Left renal cortex interstitium (tissue), 4 donors: Measurements from ENCODE around the gene UQCRC1. TPM values are rescaled to one million over a fixed set of nuclear protein-coding genes. Genes with fewer than 3 reads are reported as not detected.

Experiments used
- DNase-seq, 4 donors: peaks; one replicate each; pipeline ENCODE4 v3.0.0-alpha.2; 2013; ENCODE audit warnings: low read depth in 4 of 4, low spot score in 2 of 4, missing footprints in 1 of 4
- polyA plus RNA-seq, 4 donors: library from polyadenylated mRNA; unstranded; fragments of 120-200 nt; gene quantifications; one replicate each; pipeline ENCODE4 v1.2.1, GENCODE V29; 2013; ENCODE audit not compliant: insufficient read length in 4 of 4

The UQCRC1 gene
- polyA plus RNA-seq, 4 donors = 280 to 313 (median 289) TPM

DNA sequence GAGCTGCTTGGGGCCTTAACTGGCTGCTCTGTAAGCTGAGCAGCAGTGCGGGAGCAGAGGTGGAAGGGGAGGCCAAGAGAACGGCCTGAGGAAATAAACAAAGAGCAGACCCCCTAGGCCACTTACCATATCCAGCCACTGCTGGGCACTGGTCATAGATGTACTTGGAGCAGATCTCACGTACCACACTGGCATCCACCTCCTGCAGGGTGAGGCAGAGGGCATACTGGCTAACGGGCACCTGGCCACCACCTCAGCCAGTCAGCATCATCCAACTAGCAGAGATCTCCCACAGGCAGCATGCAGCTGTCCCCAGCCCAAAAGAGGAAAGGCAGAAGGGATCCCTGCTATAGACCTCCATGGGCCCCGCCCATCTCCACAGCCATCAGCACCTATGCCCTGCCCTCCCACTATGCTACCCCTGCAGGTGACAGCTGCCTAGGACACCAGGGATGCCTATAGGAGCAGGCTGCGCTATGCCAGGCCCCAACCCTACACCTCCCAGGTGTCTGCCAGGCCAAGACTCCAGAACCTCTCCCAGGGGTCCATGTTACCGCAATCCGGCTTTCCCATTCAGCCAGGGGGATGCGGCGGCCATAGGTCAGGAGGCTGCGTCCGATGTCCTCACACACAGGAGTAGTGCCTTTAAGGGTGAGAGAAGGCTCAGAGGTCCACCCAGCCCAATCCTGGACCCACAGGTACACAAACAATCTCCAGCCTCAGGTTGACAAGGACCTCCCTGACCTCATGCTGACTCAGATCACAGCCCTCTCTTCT lies 9.7 kb downstream of the UQCRC1 start:
- no peak for DNase-seq

DNA sequence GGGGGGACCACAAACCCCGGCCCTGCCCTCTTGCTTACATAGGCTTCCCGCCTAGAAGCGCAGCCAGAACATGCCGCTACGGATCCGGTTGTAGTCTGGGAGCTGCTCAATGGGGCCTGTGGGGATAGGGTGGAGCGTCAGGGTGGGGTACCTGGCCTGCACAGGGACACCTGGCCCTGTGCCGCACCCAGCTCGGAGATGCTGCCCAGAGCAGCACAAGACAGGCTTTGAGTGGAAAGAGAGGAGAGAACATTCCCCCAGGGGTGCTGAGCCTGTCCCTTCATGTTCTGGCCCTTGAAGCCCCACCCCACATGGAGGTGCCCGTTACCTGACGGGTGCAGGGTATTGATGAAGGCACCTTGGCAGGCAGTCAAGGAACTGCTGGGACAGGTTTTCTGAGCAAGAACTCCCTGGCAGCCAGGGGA lies 10.4 kb downstream of the UQCRC1 start:
- DNase-seq = no peak

DNA sequence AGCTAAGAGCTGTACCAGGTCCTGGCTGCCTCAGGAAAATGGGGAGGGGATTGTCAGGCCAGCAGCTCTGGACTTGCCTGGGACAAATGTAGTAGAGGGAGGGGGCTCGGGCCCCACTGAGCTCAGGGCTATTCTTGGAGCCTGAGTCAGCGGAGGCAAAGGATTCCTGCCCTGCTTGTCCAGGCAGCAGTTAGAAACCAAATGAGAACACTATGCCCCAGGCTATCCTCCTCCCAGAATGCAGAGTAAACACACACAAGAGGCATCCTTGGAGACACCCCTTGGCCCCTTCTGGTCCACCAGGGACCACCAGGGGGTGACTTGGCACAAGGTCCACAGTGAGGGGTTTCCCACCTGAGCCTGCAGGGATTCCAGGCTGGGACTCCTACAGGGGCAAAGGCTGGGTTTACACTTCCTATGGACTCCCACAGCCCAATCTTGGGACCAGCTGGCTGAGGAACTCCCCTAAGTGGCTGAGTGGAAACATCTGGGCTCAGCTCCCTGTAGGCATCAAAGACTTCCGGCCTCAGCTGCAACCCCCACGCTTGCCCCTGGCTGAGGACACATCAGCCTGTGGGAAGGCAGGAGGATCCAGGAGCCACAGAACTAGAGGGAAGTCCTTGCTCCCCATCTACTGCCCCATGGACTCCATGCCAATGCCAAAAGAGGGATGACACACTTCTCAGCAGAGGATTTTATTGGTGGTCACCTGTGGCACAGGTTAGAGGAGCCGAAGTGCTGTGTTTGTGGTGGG lies 10.9 kb downstream of the UQCRC1 start:
- peak; percentile 63 to 80 (median 69) for DNase-seq

DNA sequence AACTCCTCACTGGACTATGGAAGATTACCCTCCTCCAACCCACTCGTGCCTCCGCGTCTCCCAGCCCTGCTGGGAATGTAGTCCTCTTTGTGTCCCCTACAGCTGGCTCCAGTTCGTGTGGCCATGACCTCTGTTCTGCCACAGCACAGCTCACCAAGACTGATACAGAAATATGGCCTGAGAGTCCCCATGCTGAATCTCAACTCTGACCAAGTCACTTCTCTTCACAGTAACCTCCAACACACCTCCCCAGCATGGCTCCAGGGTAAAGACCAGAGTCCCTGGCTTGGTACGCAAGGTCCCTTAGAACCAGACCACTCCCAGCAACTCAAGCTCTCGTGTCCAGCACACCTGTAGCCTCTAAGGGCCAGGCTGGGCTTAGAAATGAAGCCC lies 12.0 kb downstream of the UQCRC1 start:
- no peak for DNase-seq

DNA sequence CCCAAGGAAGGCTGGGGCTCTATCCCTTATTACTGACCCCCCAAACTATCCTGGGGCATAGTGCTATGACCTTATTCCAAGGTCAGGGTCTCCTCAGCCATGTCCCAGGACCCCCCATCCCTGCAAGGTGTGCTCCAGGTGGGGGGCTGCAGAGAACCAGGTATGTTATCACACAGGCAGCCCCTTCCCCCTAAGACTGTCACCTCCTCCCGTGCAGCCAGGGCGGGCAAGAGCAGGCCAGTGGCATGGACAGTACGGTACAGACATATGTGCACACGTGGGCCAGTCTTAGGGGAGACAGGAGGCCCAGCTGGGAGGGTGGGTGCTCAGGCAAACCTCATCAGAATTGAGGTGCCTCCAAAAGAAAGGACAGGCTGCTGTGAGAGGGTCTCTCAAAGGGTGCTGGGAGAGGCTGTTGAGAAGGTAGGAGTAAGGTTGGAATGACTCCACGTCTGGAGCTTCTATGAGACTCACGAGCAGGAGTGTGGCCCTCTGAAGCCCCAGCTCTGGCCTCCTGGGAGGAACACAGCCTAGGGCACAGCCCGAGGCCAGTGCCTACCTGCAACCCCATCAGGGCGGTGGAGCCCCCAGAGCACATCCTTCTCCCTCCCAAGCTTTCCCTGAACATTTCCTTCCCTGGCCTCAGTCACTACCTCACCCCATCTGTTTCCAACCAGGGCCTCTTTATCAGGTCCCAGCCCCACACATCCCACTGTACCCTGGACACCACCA lies 12.6 kb downstream of the UQCRC1 start:
- no peak for DNase-seq

DNA sequence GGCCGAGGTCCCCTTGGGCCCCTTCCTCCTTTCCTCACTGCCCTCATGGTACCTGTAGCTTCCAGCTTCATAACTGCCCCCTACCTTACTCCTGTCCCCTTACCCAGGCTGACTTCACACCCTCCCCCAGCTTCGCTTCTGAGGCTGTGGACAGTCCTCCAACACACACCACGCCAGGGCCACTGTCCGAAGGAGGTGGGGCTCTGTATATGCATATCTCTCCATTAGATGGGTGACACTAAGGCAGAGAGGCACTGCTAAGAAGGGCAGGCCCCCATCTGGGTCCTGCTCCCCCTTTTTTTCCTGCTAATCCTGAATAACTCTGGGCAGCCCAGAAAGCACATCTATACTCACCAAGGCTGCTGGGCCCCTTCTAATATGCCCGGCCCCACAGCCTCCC lies 13.3 kb downstream of the UQCRC1 start:
- DNase-seq = no peak

DNA sequence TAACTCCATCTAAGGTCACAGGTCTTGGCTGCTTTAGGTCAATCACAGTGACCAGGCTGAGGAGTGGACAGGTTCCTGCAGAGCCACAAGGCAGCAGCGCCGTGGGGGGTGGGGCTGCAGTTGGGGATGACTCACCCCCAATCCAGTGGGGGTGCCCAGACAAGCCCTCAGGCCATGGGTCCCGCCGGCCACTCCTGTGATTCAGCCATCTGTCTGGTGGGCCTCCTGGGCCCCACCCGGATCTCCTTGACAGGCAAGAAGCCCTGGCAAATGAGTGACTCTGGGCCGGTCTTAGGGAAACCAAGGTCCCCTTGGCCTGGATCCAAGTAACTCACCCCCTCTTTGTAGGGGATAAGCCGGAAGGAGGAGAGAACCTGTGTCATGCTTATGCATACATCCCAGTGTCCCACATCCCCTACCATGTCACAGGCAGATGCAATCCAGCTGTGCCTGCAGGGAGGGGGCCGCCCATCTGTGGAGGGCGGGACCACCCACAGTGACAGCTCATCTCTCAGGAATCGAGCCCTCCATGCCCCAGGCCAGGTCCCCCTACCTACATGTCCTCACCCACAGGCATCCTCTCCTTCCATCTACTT lies 13.8 kb downstream of the UQCRC1 start:
- no peak for DNase-seq

DNA sequence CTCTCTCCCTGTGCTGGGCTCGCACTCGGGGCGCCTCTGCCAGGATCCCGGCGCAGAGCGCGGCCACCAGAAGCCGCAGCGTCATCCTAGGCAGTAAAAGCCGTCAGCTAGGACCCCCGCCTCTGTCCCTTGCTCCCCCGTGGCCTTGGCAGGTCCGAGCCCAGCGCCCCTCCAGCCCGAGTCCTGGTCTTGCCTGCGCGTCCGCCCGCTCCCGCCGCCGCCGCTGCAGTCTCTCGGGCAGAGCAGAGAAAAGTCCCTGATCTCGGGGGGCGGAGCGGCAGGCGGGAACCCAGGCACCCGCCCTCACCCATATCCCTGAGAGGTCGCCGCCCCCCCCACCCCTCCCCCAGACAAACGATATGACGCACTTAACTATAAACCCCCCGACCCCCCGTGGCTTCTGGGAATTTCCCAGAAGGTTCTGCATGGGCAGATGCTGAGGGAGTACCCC lies 14.3 kb downstream of the UQCRC1 start, which contains the start of gene COL7A1:
TSS of gene COL7A1 (minus strand) at position 255 of the 451 bp plus-strand sequence. CDS start at position 85, 170 bp downstream.
- no peak for DNase-seq

DNA sequence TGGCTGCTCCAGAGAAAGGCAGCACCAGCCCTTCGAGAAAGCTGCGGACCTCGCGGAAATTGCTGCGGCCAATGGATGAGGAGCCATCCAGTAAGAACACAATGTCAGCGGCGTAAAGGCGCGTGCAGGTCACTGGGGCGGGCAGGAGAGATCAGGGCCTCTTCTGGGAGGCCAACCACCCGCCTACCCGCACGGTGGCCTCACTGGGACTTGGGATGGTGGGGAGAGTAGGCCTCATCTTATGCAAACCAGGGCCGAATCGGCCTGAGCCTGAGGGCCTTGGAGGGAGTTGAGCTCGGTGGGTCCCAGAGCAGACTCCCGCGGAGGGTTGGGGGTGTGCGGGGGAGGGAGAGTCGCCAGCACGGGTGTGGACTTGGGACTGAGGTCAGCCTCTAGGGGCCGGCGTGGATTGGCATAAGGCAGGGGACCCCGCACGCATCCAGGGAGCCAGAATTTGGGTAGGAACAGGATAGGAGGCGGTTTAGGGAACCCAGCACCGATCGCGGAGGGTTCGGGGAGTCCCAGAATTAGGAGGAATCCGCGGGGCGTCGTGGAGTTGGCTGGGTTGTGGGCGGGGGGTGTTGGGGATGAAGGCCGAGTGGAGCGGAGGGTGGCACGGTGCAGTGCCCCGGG lies 14.9 kb downstream of the UQCRC1 start:
- no peak for DNase-seq

DNA sequence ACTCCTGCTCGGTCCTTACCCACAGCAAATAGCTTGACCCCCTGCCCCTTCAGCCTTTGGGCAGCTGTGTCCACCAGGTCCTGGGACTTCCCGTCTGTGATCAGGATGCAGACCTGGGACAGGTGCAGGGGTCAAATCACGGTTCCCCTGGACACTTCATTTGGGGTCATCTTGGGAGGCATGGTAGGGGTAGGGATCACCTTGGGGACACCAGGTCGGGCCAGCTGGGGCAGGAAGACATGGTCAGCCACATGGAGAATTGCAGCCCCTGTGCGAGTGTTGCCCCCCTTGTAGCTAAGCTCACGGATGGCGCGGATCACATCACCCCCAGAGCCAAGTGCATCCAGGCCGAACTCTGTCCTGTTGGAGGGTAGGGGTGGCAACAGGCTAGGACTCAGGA lies 16.1 kb downstream of the UQCRC1 start:
- DNase-seq = no peak

DNA sequence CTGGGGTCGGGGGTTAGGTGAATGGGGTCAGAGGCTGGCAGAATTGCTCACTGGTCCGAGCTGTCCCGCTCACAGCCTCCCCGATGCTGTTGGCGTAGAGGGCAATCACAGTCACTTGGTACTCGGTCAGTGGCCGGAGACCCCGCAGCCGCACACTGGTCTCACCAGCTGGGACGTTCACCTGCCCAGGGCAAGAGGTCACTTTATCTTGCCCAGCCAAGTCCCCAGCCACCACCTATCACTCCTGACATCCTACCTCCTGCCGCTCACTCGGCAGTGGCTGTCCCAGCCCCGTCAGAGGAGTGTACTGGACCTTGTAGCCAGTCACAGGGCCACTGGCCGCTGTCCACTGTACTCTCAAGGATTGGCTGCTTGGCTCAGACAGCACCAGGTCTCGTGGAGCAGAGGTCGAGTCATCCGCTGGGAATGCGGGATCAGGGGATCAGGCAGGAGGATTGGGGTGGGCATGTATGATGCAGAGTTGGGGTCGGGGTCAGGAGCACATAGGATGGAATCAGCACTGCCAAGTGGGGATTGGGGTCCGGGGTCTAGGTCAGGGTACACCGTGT lies 16.8 kb downstream of the UQCRC1 start:
- DNase-seq = no peak

DNA sequence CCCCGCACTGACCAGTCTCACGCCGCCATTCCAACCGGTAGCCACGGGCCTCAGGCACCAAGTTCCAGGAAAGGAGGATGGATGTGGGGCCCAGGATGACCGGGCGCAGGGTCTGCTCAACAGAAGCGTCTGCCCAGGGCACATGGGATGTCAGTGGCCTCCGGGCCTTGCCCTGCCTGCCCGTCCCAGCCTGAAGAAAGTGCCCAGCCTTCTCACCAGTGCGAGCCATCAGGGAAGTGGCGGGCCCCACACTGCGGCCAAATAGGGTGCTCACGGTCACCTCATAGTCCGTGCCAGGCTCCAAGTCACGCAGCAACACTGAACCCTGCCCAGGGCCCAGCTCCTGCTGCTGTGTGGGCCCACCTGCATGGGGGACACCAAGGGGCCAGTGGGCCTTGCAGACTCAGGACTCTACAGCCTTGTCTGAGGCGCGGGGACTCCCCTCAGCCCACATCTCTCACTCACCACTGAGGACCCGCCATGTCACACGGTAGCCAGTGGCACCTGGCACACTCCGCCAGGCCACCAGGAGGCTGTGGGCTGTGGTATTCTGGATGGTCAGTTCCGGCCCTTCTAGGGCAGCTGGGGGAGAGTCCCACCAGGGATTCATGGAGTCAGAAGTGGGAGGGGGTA lies 17.4 kb downstream of the UQCRC1 start:
- DNase-seq = no peak

DNA sequence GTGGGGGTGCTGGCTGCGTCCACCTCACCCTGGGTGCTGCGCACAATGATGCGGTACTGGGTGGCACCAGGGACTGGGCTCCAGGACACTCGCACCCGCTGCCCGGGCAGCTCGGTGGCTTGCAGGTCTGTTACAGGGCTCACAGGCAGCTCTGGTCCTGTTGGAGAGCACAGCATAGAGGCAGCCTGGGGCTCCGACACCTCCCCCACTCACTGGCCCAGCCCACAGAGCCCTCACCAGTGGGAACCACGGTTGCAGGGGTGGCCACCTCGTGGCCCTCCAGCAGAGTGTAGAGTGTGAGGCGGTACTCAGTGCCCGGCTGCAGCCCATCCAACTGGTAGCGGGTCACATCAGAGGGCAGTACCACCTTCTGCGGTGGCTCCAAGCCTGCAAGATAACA lies 18.0 kb downstream of the UQCRC1 start:
- DNase-seq = no peak

DNA sequence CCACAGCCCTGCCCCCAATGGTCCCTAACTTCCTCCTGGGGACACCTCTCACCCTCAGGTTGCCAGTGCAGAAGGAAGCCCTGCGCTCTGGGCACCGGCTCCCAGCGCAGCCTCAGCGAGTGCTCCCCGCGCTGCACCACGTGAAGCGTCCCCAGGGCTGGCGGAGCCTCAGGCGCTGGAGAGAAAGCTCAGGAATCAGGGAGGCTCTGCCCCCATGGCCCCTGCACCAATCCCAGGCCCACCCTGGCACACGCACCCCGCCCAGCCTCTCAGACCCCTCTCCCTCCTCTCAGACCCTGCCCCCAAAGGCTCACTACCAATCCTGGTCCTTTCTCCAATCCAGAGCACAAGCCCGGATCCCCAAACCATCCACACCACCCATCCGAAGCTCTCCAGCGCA lies 21.2 kb downstream of the UQCRC1 start:
- DNase-seq = no peak

DNA sequence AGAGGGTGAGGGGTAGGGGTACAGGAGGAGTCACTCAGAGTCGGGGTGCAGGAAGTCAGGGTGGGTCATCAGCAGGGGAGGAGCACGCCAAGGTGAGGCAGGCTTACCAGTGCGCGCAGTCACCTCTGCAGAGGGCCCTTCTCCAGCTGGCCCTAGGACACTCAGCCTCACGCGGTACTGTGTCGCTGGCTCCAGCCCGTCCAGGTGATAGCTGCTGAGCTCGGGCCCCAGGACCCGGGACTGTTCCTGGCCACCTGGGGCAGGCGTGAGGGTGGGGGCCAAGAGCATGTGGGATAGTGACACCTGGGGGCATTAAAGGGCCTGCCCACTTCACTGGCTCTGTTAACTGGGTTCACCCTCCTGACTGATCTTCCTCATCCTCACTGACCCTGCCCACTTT lies 21.8 kb downstream of the UQCRC1 start:
- no peak for DNase-seq

DNA sequence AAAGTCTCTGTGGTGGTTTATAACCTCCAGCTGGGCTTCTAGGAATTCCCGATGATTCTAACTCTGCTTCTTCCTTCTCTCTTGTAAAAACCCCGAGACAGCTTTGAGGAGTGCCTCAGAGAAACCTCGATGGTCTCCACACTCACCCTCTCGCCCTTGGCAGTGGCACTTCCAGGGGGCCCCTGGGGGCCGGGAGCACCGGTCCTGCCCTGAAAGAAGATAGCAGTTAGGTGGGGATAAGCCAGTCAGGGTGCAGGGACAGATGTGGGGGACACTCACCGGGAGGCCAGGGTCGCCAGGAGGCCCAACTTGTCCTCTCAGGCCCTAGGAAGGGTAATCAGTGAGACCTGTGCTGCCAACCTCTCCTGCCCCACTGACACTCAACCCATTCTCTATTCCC lies 24.0 kb downstream of the UQCRC1 start:
- DNase-seq = no peak

DNA sequence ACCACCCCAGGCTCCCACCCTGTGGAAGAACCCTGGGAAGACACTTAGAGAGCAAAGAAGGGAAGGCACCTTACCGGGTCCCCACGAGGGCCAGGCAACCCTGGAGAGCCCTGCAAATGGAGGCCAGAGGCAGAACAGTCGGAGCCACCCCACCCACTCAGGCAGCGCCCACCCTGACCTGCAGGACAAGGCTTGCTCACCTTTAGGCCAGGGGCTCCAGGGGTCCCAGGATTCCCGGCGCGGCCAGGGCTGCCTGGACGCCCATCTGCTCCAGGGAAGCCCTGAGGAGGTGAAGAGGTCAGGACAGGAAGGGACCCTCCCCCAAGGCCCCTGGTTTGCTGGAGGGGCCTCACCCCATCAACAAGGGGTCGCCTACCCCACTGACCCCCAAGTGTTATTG lies 24.6 kb downstream of the UQCRC1 start:
- DNase-seq = no peak

DNA sequence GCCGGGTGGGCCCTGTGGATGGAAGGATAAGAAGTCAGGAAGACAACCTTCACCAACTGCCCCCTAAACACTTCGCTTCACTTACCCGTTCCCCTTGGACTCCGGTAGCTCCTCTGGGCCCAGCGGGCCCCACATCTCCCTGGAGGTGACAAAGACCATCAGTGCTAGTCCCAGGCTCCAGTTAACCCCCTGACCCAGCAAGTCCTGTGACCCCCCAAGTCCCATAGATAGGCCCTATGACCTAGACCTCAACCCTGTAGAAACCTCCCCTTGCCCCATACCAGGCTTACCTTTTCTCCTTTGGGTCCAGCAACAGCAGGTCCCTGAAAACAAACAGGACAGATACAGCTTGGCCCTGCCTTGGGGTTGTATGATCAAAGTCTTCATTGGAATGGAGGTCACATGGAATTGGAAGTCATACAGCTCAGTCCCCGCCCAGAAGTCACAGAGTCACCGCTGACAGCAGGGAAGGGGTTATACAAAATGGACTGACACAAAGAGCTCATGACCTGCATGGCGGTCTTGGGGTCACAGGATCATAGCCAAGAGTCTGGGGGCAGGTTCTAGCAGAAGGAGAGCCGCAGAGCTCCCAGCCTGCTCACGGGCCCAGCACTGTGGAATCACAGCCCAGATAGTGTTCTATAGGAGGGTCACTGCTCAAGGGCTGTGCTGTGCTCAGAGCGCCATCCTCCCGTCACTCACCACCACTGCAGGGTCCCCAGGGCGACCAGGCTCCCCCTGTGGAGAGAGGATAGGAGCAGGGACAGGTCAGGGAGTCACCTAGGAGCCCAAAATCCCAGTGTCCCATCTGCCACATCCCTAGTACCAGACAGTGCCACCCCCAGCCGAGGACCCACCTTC lies 27.6 kb downstream of the UQCRC1 start:
- DNase-seq = no peak

DNA sequence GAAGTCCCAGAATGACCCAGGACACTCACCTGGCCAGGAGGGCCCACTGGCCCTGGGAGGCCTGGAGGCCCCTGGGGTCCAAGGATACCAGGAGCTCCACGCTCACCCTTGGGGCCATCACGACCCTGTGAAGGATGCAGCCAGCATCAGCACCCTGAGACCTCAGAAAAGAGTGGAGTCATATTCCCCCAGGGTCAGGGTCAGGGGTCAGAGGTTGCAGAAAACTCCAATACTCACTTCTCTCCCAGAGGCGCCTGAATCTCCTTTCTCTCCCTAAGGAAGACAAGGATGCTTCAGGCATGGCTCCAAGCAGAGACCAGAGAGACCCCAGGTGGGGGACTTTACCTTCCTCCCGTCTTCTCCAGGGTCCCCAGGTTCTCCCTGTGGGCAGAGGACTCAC lies 32.8 kb downstream of the UQCRC1 start:
- no peak for DNase-seq
